Neural cell (in vitro differentiated cells): ENCODE results near the gene ELFN1. TPM values are rescaled to one million over a fixed set of nuclear protein-coding genes. Genes with fewer than 3 reads are reported as not detected.

Source experiments
- H2AFZ ChIP-seq: fragments of 200-600, 300-800 bp; sonication (generic), shearing (Covaris generic); 2 replicates; pipeline ENCODE4 v1.6.0; 2014; ENCODE audit warnings: low read depth, mild to moderate bottlenecking, antibody characterized with exemption, low read length, moderate library complexity
- H3F3A ChIP-seq: fragments of 200-600 bp; shearing (Covaris generic); 2 replicates; pipeline ENCODE4 v1.6.1; 2016; ENCODE audit warnings: mild to moderate bottlenecking, moderate library complexity, mixed read lengths, antibody characterized with exemption, low read length; ENCODE audit not compliant: insufficient read depth, poor library complexity, severe bottlenecking
- H3K27ac ChIP-seq: fragments of 200-600, 300-800 bp; sonication (generic), shearing (Covaris generic); 2 replicates; pipeline ENCODE4 v1.5.1; 2014; ENCODE audit warnings: mild to moderate bottlenecking, low read length, moderate library complexity
- H3K27me3 ChIP-seq: fragments of 300-800, 200-600 bp; sonication (generic), shearing (Covaris generic); 2 replicates; pipeline ENCODE4 v1.6.0; 2014; ENCODE audit warnings: mild to moderate bottlenecking, low read depth, low read length, moderate library complexity; ENCODE audit not compliant: insufficient read depth
- H3K36me3 ChIP-seq: fragments of 300-800, 200-600 bp; sonication (generic), shearing (Covaris generic); 2 replicates; pipeline ENCODE4 v1.5.1; 2014; ENCODE audit warnings: mild to moderate bottlenecking, antibody characterized with exemption, low read length, moderate library complexity; ENCODE audit not compliant: insufficient read depth
- H3K4me2 ChIP-seq: fragments of 300-800, 200-600 bp; sonication (generic), shearing (Covaris generic); 2 replicates; pipeline ENCODE4 v1.6.0; 2014; ENCODE audit warnings: mild to moderate bottlenecking, low read length
- H3K4me3 ChIP-seq: fragments of 300-800, 200-600 bp; sonication (generic), shearing (Covaris generic); 2 replicates; pipeline ENCODE4 v1.5.1; 2014; ENCODE audit warnings: mild to moderate bottlenecking, low read length, moderate library complexity
- H3K79me2 ChIP-seq: fragments of 200-600 bp; shearing (Covaris generic); replicated peaks from 2 replicates; pipeline ENCODE4 v1.6.0; 2014; ENCODE audit warnings: mild to moderate bottlenecking, low read length, moderate library complexity; ENCODE audit not compliant: insufficient read depth
- H3K9ac ChIP-seq: fragments of 300-800, 200-600 bp; sonication (generic), shearing (Covaris generic); 2 replicates; pipeline ENCODE4 v1.6.1; 2016; ENCODE audit warnings: mild to moderate bottlenecking, low read length, mixed read lengths
- H3K9me2 ChIP-seq: fragments of 200-600 bp; shearing (Covaris generic); 2 replicates; pipeline ENCODE4 v1.6.1; 2016; ENCODE audit warnings: mild to moderate bottlenecking, low read length, mixed read lengths; ENCODE audit not compliant: insufficient read depth
- H3K9me3 ChIP-seq: fragments of 200-600, 300-800 bp; sonication (generic), shearing (Covaris generic); 2 replicates; pipeline ENCODE4 v1.6.1; 2016; ENCODE audit warnings: mild to moderate bottlenecking, mixed run types, low read length, moderate library complexity, mixed read lengths
- H4K20me1 ChIP-seq: fragments of 200-600 bp; shearing (Covaris generic); 2 replicates; pipeline ENCODE4 v1.6.1; 2016; ENCODE audit warnings: mild to moderate bottlenecking, mixed run types; ENCODE audit not compliant: insufficient read depth
- EP300 ChIP-seq: fragments of 450-650 bp; conservative IDR thresholded peaks from 2 replicates; pipeline ENCODE4 v1.6.1; 2014; ENCODE audit warnings: antibody characterized with exemption, mild to moderate bottlenecking, moderate library complexity; ENCODE audit not compliant: poor library complexity, severe bottlenecking
- EZH2 ChIP-seq: fragments of 200-600, 300-800 bp; shearing (Covaris generic), sonication (generic); IDR thresholded peaks from 2 replicates; pipeline ENCODE4 v1.6.1; 2014; ENCODE audit warnings: antibody characterized with exemption, low read length, borderline replicate concordance, mild to moderate bottlenecking; ENCODE audit not compliant: insufficient read depth, poor library complexity, severe bottlenecking
- MXI1 ChIP-seq: fragments of 450-650 bp; conservative IDR thresholded peaks from 2 replicates; pipeline ENCODE4 v1.6.1; 2014; ENCODE audit warnings: antibody characterized with exemption, mild to moderate bottlenecking; ENCODE audit not compliant: poor library complexity, severe bottlenecking
- POLR2AphosphoS5 ChIP-seq: IDR thresholded peaks from 2 replicates; pipeline ENCODE4 v1.6.1; 2012
- RAD21 ChIP-seq: fragments of 450-650 bp; conservative IDR thresholded peaks from 2 replicates; pipeline ENCODE4 v1.6.1; 2014; ENCODE audit warnings: antibody characterized with exemption, mild to moderate bottlenecking, moderate library complexity
- SMC3 ChIP-seq: fragments of 450-650 bp; conservative IDR thresholded peaks from 2 replicates; pipeline ENCODE4 v1.6.1; 2014; ENCODE audit warnings: antibody characterized with exemption, mild to moderate bottlenecking, moderate library complexity; ENCODE audit not compliant: poor library complexity
- TAF1 ChIP-seq: IDR thresholded peaks from 2 replicates; pipeline ENCODE4 v1.6.1; 2012; ENCODE audit warnings: low read depth
- polyA plus RNA-seq: library from polyadenylated mRNA; depleted of rRNA; stranded (reverse); fragments of >200 nt; gene quantifications from 2 replicates; pipeline ENCODE4 v1.2.3, GENCODE V29; 2014
- TF ChIP-seq, protein P1 (sequence below): IDR thresholded peaks from 2 replicates; pipeline ENCODE4 v1.6.1; 2012; ENCODE audit warnings: borderline replicate concordance
- TF ChIP-seq, protein P2 (sequence below): fragments of 450-650 bp; IDR thresholded peaks from 2 replicates; pipeline ENCODE4 v1.5.1; 2014; ENCODE audit warnings: antibody characterized with exemption, mild to moderate bottlenecking, moderate library complexity; ENCODE audit not compliant: poor library complexity, severe bottlenecking

The ELFN1 gene
- polyA plus RNA-seq, 1 donor from 2014 or later, result 11.8 TPM

DNA sequence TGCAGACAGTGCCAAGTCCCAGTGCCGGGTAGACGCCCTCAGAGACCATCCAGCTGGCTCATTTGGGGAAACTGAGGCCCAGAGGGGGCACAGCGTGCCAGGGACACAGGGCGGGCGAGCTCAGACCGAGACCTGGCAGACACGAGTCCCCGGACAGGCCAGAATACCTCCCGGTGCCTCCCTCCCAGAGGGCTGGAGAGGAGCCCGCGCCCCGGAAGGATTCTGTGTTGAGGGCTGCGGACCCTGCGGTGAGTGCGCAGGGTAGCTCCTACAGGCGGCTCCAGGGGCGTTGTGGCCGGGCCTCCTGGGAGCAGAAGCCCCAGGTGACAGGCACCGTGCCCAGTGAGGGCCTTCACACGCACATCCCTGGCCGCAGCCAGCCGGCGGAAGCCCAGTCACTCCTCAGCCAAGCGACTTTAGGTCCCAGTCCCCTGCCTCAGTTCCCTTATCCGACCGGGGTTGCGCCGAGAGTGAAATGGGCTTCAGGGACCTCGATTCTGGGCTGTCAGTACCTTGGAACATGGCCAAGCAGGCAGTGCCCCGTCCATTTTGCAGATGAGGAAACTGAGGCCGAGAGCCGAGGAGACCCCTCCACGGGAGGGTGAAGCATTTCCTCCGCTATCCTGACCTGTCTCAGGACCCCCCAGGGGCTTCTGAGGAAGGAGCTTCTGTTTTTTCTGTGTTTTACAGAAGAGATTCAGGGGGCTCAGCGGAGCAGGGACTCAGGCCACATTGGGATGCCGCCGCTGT is 73.6 kb downstream of the ELFN1 start:
- Histone ChIP-seq H3K9me3 (no peaks in the 10 kb centered on the region), H3K79me2 (no peaks in the 10 kb centered on the region), H3K27ac (no peak overlapping the region), H3K36me3 (no peaks in the 10 kb centered on the region), H2AFZ (no peak overlapping the region), H3F3A (no peaks in the 10 kb centered on the region), H3K4me3 (no peak overlapping the region), H3K4me2 (no peak overlapping the region), H3K9ac (no peak overlapping the region), H3K27me3 (no peaks in the 10 kb centered on the region), H4K20me1 (no peaks in the 10 kb centered on the region), H3K9me2 (no peaks in the 10 kb centered on the region)
- TF ChIP-seq EZH2, result no peak
- TF ChIP-seq, protein P1, sequence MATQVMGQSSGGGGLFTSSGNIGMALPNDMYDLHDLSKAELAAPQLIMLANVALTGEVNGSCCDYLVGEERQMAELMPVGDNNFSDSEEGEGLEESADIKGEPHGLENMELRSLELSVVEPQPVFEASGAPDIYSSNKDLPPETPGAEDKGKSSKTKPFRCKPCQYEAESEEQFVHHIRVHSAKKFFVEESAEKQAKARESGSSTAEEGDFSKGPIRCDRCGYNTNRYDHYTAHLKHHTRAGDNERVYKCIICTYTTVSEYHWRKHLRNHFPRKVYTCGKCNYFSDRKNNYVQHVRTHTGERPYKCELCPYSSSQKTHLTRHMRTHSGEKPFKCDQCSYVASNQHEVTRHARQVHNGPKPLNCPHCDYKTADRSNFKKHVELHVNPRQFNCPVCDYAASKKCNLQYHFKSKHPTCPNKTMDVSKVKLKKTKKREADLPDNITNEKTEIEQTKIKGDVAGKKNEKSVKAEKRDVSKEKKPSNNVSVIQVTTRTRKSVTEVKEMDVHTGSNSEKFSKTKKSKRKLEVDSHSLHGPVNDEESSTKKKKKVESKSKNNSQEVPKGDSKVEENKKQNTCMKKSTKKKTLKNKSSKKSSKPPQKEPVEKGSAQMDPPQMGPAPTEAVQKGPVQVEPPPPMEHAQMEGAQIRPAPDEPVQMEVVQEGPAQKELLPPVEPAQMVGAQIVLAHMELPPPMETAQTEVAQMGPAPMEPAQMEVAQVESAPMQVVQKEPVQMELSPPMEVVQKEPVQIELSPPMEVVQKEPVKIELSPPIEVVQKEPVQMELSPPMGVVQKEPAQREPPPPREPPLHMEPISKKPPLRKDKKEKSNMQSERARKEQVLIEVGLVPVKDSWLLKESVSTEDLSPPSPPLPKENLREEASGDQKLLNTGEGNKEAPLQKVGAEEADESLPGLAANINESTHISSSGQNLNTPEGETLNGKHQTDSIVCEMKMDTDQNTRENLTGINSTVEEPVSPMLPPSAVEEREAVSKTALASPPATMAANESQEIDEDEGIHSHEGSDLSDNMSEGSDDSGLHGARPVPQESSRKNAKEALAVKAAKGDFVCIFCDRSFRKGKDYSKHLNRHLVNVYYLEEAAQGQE, result no peak

DNA sequence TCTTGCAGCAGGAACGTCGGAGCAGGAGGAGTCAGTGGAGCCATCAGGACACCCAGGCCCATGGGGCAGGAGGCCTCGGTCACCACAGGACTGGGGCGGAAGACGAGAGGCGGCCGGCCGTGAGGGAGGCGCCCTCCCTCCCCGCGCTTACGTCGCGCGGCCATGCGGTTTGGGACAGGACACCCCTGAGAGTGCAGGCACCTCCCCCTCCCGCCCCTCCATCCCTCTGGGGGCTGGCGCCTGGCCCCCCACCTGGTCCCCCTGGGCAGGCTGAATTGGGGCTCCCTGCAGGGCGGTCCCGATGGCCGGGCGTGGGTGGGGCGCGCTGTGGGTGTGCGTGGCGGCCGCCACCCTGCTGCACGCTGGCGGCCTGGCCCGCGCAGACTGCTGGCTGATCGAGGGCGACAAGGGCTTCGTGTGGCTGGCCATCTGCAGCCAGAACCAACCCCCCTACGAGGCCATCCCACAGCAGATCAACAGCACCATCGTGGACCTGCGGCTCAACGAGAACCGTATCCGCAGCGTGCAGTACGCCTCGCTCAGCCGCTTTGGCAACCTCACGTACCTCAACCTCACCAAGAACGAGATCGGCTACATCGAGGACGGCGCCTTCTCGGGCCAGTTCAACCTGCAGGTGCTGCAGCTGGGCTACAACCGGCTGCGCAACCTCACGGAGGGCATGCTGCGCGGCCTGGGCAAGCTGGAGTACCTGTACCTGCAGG is 74.4 kb downstream of the ELFN1 start:
- Histone ChIP-seq H3K27me3 (no peaks in the 10 kb centered on the region), H3K9ac (no peak overlapping the region), H3K4me3 (no peak overlapping the region), H3K36me3 (no peaks in the 10 kb centered on the region), H2AFZ (no peak overlapping the region), H4K20me1 (no peaks in the 10 kb centered on the region), H3K4me2 (no peak overlapping the region), H3K79me2 (no peaks in the 10 kb centered on the region), H3K9me3 (no peaks in the 10 kb centered on the region), H3K9me2 (no peaks in the 10 kb centered on the region), H3F3A (no peaks in the 10 kb centered on the region), H3K27ac (no peak overlapping the region)
- TF ChIP-seq MXI1 (no peak), POLR2AphosphoS5 (no peak), EZH2 (no peak), SMC3 (no peak), RAD21 (no peak), TAF1 (no peak), EP300 (no peak)
- TF ChIP-seq, protein P2, sequence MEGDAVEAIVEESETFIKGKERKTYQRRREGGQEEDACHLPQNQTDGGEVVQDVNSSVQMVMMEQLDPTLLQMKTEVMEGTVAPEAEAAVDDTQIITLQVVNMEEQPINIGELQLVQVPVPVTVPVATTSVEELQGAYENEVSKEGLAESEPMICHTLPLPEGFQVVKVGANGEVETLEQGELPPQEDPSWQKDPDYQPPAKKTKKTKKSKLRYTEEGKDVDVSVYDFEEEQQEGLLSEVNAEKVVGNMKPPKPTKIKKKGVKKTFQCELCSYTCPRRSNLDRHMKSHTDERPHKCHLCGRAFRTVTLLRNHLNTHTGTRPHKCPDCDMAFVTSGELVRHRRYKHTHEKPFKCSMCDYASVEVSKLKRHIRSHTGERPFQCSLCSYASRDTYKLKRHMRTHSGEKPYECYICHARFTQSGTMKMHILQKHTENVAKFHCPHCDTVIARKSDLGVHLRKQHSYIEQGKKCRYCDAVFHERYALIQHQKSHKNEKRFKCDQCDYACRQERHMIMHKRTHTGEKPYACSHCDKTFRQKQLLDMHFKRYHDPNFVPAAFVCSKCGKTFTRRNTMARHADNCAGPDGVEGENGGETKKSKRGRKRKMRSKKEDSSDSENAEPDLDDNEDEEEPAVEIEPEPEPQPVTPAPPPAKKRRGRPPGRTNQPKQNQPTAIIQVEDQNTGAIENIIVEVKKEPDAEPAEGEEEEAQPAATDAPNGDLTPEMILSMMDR, result no peak
- TF ChIP-seq, protein P1, result no peak
